ENCODE results near the gene RHOB. TPM values are rescaled to one million over a fixed set of nuclear protein-coding genes. Genes with fewer than 3 reads are reported as not detected.

RHOB gene
- total and polyA plus RNA-seq, 2 of the 13 experiments (the other 11 are each of a cell fraction or from before 2014, with no cell fraction given): 192 to 268 TPM

DNA sequence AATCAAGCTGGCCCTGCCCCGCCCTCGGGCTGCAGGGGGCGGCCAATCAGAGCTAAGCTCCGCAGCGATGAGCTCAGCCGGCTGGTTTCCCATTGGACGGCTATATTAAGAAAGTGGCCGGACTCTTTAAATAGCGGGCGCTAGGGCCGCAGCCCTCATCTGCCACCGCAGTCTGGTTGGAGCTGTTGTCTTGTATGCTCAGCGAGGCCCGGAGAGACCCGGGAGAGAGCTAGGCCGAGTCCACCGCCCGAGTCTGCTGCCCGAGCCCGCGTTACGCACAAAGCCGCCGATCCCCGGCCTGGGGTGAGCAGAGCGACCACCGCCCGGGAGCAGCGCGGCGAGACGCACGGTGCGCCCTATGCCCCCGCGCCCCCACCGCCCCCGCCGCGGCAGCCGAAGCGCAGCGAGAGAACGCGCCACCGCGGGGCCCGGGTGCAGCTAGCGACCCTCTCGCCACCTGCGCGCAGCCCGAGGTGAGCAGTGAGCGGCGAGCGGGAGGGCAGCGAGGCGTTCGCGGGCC, at the start of gene RHOB (continued):
- TF ChIP-seq RORA (CRISPR knock-in tag; IDR thresholded peaks at IDR 0.05): peak; percentile 80; the same call in 1 of the 2 replicates
- peak; percentile 91 for TF ChIP-seq ZNF205 (CRISPR knock-in tag; IDR thresholded peaks at IDR 0.05)
- TF ChIP-seq, protein P1, sequence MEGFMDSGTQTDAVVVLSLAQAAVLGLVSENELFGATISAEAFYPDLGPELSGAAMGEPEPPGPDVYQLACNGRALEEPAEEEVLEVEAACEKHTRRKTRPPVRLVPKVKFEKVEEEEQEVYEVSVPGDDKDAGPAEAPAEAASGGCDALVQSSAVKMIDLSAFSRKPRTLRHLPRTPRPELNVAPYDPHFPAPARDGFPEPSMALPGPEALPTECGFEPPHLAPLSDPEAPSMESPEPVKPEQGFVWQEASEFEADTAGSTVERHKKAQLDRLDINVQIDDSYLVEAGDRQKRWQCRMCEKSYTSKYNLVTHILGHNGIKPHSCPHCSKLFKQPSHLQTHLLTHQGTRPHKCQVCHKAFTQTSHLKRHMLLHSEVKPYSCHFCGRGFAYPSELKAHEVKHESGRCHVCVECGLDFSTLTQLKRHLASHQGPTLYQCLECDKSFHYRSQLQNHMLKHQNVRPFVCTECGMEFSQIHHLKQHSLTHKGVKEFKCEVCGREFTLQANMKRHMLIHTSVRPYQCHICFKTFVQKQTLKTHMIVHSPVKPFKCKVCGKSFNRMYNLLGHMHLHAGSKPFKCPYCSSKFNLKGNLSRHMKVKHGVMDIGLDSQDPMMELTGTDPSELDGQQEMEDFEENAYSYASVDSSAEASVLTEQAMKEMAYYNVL (CRISPR knock-in tag; IDR thresholded peaks at IDR 0.05; ENCODE audit: borderline replicate concordance): 0 out of 2 replicates have a peak, but pooled peaks have one; percentile 30
- peak; percentile 34 for TF ChIP-seq ZNF776 (CRISPR knock-in tag; IDR thresholded peaks at IDR 0.05)
- peak; percentile 94 for TF ChIP-seq ZSCAN12 (CRISPR knock-in tag; IDR thresholded peaks at IDR 0.05)
- TF ChIP-seq, protein P2, sequence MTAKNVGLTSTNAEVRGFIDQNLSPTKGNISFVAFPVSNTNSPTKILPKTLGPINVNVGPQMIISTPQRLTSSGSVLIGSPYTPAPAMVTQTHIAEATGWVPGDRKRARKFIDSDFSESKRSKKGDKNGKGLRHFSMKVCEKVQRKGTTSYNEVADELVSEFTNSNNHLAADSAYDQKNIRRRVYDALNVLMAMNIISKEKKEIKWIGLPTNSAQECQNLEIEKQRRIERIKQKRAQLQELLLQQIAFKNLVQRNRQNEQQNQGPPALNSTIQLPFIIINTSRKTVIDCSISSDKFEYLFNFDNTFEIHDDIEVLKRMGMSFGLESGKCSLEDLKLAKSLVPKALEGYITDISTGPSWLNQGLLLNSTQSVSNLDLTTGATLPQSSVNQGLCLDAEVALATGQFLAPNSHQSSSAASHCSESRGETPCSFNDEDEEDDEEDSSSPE (CRISPR knock-in tag; IDR thresholded peaks at IDR 0.05): peak; percentile 46; the same call in 1 of the 2 replicates
- TF ChIP-seq ISX (CRISPR knock-in tag; conservative IDR thresholded peaks at IDR 0.05): peak; percentile 88
- no peak; the same call in 1 of the 2 replicates for TF ChIP-seq ZNF567 (CRISPR knock-in tag; IDR thresholded peaks at IDR 0.05; ENCODE audit: borderline replicate concordance)
- peak; percentile 97 for TF ChIP-seq SAFB2 (CRISPR knock-in tag; IDR thresholded peaks at IDR 0.05; ENCODE audit: borderline replicate concordance, low read depth)
- TF ChIP-seq, protein P3, sequence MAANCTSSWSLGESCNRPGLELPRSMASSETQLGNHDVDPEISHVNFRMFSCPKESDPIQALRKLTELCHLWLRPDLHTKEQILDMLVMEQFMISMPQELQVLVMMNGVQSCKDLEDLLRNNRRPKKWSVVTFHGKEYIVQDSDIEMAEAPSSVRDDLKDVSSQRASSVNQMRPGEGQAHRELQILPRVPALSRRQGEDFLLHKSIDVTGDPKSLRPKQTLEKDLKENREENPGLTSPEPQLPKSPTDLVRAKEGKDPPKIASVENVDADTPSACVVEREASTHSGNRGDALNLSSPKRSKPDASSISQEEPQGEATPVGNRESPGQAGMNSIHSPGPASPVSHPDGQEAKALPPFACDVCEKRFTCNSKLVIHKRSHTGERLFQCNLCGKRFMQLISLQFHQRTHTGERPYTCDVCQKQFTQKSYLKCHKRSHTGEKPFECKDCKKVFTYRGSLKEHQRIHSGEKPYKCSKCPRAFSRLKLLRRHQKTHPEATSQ (CRISPR knock-in tag; IDR thresholded peaks at IDR 0.05; ENCODE audit: borderline replicate concordance): peak; percentile 65; the same call in 1 of the 2 replicates
- peak; percentile 95 for TF ChIP-seq ZSCAN31 (CRISPR knock-in tag; IDR thresholded peaks at IDR 0.05; ENCODE audit: low read depth)
- peak; percentile 89 for TF ChIP-seq REPIN1 (CRISPR knock-in tag; IDR thresholded peaks at IDR 0.05; ENCODE audit: borderline replicate concordance, low read depth)
- peak; percentile 24; the same call in 1 of the 2 replicates for TF ChIP-seq NR2C2 (CRISPR knock-in tag; IDR thresholded peaks at IDR 0.05; ENCODE audit: borderline replicate concordance)
- TF ChIP-seq TEAD2 (CRISPR knock-in tag; IDR thresholded peaks at IDR 0.05): peak; percentile 28
- TF ChIP-seq ZFX (CRISPR knock-in tag; IDR thresholded peaks at IDR 0.05; ENCODE audit: low read depth): peak; percentile 99
- no peak for TF ChIP-seq RBAK (CRISPR knock-in tag; IDR thresholded peaks at IDR 0.05)
- no peak for TF ChIP-seq ZFP36L2 (CRISPR knock-in tag; IDR thresholded peaks at IDR 0.05)
- TF ChIP-seq NCOA2 (CRISPR knock-in tag; IDR thresholded peaks at IDR 0.05): peak; percentile 69
- no peak for TF ChIP-seq SSRP1 (CRISPR knock-in tag; IDR thresholded peaks at IDR 0.05)
- TF ChIP-seq, protein P4, sequence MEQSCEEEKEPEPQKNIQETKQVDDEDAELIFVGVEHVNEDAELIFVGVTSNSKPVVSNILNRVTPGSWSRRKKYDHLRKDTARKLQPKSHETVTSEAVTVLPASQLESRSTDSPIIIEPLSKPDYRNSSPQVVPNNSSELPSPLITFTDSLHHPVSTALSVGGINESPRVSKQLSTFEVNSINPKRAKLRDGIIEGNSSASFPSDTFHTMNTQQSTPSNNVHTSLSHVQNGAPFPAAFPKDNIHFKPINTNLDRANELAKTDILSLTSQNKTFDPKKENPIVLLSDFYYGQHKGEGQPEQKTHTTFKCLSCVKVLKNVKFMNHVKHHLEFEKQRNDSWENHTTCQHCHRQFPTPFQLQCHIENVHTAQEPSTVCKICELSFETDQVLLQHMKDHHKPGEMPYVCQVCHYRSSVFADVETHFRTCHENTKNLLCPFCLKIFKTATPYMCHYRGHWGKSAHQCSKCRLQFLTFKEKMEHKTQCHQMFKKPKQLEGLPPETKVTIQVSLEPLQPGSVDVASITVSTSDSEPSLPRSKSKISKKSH (CRISPR knock-in tag; IDR thresholded peaks at IDR 0.05; ENCODE audit: borderline replicate concordance): peak; percentile 84
- peak; percentile 24 for TF ChIP-seq RBM22 (optimal IDR thresholded peaks at IDR 0.05; ENCODE audit: low read length)
- TF ChIP-seq, protein P5, sequence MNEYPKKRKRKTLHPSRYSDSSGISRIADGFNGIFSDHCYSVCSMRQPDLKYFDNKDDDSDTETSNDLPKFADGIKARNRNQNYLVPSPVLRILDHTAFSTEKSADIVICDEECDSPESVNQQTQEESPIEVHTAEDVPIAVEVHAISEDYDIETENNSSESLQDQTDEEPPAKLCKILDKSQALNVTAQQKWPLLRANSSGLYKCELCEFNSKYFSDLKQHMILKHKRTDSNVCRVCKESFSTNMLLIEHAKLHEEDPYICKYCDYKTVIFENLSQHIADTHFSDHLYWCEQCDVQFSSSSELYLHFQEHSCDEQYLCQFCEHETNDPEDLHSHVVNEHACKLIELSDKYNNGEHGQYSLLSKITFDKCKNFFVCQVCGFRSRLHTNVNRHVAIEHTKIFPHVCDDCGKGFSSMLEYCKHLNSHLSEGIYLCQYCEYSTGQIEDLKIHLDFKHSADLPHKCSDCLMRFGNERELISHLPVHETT (CRISPR knock-in tag; conservative IDR thresholded peaks at IDR 0.05): peak; percentile 73; the same call in 1 of the 2 replicates
- TF ChIP-seq DPF2 (CRISPR knock-in tag; IDR thresholded peaks at IDR 0.05; ENCODE audit: borderline replicate concordance, low read depth): no peak
